ENCODE measurements around the gene TRAF3.

The TRAF3 gene

DNA sequence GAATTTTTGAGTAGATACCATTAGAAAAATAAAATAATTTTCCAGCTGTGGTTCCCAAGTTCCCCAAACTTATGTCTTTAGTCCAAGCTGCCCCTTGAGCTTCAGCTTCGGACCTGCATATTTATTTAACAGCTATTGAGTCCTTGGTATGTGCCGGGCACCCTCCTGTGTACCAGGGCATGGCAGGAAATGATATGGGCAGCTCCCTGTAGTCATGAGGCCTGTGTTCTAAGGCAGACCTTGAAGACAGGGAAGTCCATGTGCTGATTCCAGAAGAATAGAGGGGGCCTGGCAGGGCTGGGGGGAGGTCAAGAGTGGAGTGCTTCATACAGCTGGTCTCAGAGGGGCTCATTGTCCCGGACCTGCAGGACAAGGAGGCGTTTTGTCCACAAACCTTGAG lies 29.2 kb downstream of the TRAF3 start:
- no peaks in the 10 kb centered on the region for H3K27me3 ChIP-seq
- TF ChIP-seq, protein P1, sequence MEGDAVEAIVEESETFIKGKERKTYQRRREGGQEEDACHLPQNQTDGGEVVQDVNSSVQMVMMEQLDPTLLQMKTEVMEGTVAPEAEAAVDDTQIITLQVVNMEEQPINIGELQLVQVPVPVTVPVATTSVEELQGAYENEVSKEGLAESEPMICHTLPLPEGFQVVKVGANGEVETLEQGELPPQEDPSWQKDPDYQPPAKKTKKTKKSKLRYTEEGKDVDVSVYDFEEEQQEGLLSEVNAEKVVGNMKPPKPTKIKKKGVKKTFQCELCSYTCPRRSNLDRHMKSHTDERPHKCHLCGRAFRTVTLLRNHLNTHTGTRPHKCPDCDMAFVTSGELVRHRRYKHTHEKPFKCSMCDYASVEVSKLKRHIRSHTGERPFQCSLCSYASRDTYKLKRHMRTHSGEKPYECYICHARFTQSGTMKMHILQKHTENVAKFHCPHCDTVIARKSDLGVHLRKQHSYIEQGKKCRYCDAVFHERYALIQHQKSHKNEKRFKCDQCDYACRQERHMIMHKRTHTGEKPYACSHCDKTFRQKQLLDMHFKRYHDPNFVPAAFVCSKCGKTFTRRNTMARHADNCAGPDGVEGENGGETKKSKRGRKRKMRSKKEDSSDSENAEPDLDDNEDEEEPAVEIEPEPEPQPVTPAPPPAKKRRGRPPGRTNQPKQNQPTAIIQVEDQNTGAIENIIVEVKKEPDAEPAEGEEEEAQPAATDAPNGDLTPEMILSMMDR (IDR thresholded peaks at IDR 0.05; ENCODE audit: low read depth, low read length) = no peak
- H3K4me1 ChIP-seq = peaks cover 3% of the 10 kb centered on the region; the same call in 1 of the 2 replicates

DNA sequence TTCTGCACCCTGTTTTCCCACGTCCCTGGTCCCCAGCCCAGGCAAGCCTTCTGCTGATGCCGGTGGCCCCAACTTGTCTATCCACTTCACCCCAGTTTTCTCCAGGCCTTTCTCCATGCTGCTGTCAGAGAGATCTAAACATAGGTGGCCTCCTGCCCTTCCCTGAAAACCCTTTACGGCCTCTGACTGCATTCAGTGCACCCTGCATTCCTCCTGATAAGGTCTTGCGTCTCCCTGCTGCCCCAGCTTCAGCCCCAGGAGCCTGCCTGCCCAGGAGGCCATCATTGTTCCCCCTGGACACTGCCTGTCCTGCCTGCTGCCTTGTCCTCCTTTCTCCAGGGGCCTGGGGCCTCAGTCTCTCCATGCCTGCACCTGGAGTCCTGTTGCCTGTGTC lies 29.8 kb downstream of the TRAF3 start:
- Histone ChIP-seq H3K4me3 (ENCODE audit: low read depth, low read length) (no peak overlapping the region), H3K4me1 (peaks cover 3% of the 10 kb centered on the region; the same call in 1 of the 2 replicates), H3K36me3 (no peaks in the 10 kb centered on the region), H3K9me3 (no peaks in the 10 kb centered on the region), H3K27me3 (no peaks in the 10 kb centered on the region)
- TF ChIP-seq, protein P1 (IDR thresholded peaks at IDR 0.05; ENCODE audit: low read depth, low read length) = no peak
- no peak for DNase-seq

More for the DNA sequence above, 29.2 kb downstream of the TRAF3 start:
- Histone ChIP-seq H3K9me3 (no peaks in the 10 kb centered on the region), H3K36me3 (no peaks in the 10 kb centered on the region), H3K4me3 (ENCODE audit: low read depth, low read length) (no peak overlapping the region)
- no peak for DNase-seq

DNA sequence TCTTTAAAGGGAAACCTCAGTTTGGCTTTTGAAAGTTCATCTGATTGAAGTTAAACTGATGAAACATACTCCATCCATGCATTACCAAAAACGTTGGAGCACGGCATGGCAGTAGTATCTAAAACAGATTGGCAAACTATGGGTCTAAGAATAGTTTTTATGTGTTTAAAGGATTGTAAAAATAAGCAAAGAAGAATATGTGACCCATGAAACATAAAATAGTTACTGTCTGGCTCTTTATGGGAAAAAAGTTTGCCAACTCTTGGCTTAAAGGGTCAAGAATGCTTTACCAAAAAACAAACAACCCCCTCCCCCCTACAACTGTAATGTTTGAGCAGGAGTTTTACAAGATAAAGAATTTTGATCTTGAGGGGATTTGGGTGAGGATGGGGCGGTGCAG lies 32.6 kb downstream of the TRAF3 start:
- TF ChIP-seq, protein P1 (IDR thresholded peaks at IDR 0.05; ENCODE audit: low read depth, low read length) = no peak
- H3K4me1 ChIP-seq = peaks cover 3% of the 10 kb centered on the region; the same call in 1 of the 2 replicates
- H3K9me3 ChIP-seq = no peaks in the 10 kb centered on the region
- no peaks in the 10 kb centered on the region for H3K27me3 ChIP-seq
- DNase-seq = no peak
- no peak overlapping the region for H3K4me3 ChIP-seq (ENCODE audit: low read depth, low read length)
- H3K36me3 ChIP-seq = no peaks in the 10 kb centered on the region

DNA sequence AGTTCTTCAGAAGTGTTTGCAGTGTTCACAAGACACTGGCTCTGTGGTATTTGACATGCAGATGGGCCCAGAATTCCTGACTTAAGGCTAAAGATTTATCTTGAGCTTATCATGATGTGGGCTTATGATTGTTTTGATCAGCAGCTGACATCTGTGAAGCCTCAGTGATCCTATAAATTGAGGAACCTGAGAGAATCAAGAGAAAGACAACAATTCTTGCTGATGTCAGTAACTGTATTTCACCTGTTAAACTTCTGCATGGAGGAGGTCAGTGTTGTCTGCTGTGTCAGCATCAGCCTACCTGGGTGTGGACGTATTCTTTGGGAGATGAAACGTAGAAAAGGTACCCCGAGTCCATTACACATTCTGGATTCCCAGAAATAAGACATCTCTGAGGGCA lies 33.3 kb downstream of the TRAF3 start:
- no peak for DNase-seq
- Histone ChIP-seq H3K9me3 (no peaks in the 10 kb centered on the region), H3K4me3 (ENCODE audit: low read depth, low read length) (no peak overlapping the region), H3K36me3 (no peaks in the 10 kb centered on the region), H3K4me1 (0 out of 2 replicates have a peak, but pooled peaks cover 1% of the 10 kb centered on the region), H3K27me3 (no peaks in the 10 kb centered on the region)
- TF ChIP-seq, protein P1 (IDR thresholded peaks at IDR 0.05; ENCODE audit: low read depth, low read length) = no peak

DNA sequence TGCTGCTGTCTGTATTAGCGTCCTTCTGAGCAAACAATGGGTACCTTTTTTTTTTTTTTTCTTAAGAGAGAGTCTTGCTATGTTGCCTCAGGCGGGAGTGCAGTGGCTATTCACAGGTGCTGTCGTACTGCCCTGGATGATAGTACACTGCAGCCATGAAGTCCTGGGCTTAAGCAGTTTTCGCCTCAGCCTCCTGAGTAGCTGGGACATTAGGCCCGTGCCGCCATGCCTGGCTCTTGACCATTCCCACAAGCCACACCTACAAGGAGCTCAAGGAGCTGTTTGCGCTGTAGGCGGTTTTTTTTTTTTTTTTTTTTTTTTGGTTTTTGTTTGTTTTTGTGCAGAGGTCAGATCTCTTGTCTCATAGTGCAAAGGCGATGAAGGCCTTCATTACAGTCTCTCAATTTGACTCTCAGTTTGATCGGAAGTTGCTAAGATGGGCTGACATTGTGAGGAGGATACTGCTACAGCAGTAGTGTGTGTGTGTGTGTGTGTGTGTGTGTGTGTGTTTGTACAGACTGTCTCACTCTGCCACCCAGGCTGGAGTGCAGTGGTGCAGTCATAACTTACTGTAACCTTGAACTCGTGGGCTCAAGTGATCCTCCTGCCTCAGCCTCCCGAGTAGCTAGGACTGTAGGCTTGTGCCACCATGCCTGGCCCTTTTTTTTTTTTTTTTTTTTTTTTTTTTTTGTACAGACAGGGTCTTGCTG lies 34.2 kb downstream of the TRAF3 start:
- Histone ChIP-seq H3K9me3 (no peaks in the 10 kb centered on the region), H3K27me3 (no peaks in the 10 kb centered on the region), H3K4me1 (no peaks in the 10 kb centered on the region), H3K4me3 (ENCODE audit: low read depth, low read length) (no peak overlapping the region), H3K36me3 (no peaks in the 10 kb centered on the region)
- TF ChIP-seq, protein P1 (IDR thresholded peaks at IDR 0.05; ENCODE audit: low read depth, low read length) = no peak
- DNase-seq = no peak

DNA sequence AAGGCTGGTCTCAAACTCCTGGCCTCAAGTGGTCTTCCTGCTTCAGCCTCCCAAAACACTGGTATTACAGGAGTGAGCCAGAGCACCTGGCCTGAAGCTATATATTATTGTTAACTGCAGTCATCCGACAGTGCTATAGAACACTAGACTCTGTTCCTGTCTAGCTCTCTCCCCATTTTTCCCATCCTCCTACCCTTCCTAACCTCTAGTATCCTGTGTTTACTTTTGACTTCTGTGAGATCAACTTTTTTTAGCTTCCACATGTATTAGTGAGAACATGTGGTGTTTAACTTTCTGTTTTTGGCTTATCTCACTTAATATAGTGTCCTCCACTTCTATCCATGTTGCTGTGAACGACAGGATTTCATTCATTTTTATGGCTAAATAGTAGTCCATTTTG lies 34.7 kb downstream of the TRAF3 start:
- Histone ChIP-seq H3K4me1 (no peaks in the 10 kb centered on the region), H3K36me3 (no peaks in the 10 kb centered on the region), H3K27me3 (no peaks in the 10 kb centered on the region), H3K4me3 (ENCODE audit: low read depth, low read length) (no peak overlapping the region), H3K9me3 (no peaks in the 10 kb centered on the region)
- no peak for DNase-seq
- TF ChIP-seq, protein P1 (IDR thresholded peaks at IDR 0.05; ENCODE audit: low read depth, low read length) = no peak

Data from BE2C (cell line).